GM21717 (cell line): ENCODE data around the gene CNTNAP5.
A peak's percentile ranks its signal among the peaks of the same experiment; 100 is the strongest.

Experiments used
- ATAC-seq: cut with Tn5 transposase; IDR thresholded peaks from one replicate; pipeline ENCODE4 v1.9.1; 2021; ENCODE audit warnings: mild to moderate bottlenecking, moderate library complexity; ENCODE audit not compliant: unreplicated experiment

Gene CNTNAP5

DNA sequence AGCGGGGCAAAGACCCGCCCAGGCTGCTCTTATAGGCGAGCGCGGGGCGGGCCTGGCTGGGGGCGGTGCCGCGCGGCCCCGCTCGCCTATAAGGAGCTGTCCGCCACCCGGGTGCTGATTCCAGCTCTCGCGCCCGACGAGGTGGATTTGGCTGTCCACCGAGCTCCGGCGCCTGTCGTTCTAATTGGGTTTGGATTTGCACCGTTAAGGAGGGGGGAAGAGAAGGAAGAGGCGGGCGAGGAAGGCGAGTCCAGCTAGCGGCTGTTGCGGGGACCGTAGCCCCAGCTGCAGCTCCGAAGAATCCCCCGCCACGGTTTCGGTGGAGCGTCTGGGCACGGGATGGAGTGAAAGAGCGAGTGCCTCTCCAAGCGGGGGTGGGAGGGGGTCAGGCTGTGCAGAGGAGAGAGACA lies at the start of gene CNTNAP5:
Gene CNTNAP5, plus strand, starts transcription at position 117 of the 410 bp plus-strand sequence. CDS start 364 bp downstream, outside the sequence.
- no peak for ATAC-seq

DNA sequence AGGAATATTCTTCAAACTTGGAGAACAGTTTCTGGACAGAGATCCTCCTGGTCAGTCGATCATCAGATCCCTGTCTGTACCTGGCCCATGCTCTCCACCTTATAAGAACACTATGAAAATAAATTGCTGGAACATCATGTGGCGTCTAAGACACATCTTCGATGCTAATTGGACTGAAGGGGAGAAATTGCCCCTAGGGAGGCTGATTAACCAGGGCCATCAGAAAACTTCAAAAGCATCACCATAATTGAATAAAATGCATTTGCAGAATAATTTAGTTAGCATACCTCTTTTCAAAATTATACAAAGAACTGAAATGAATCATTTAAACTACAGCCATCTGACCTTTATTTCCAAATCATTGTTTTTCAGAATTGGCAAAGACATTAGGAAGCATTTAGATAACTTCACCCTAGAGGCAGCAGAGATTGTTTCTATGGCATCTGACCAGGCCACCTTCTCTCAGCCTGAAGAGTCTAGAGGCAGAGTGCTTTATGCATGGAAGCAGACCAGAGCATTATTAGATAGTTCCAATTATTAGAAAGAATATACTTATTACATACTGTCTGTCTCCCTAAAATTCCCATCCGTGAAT lies 48.9 kb upstream of the CNTNAP5 start:
- no peak for ATAC-seq

DNA sequence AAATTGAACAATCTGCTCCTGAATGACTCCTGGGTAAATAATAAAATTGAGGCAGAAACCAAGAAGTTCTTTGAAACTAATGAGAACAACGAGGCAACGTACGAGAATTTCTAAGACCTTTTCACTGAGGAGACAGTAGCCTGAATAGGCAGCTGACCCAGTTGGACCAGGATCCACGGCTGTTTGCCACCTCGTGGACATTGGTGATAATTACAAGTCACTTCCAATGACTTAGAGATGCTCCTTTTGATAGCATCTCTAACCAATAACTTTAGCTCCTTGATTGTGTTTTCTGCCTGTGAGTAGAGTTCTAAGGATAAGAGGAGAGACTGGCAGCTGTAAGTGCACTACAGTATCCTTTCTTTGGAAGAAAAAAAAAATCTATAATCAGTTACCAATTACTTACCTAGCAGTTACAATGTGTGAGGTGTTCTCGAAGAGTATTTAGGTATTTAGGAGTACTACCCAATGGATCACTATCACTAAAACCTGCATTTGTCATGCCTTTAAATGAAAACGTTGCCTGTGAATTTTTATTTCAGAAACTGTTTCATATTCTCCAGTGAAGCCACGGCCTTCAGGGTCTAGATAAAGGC lies 31.3 kb upstream of the CNTNAP5 start:
- no peak for ATAC-seq

DNA sequence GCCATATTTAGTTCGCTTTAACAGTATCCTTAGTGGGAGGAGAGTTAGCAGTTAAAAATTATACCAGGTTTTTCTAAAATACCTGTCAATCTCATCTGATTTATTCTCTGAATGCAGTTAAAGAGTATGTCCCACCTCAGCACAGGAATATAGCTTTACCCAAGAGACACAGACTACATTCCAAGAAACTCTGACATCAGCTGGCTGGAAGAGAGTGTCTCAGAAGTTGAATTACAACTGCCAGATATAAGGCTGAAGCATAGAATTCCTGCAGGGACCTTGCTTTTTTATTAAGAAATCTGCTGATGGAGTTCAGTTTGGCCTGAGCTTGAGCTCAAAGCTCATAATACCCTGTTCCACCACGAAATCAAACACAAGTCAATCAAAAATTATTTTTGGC lies 25.4 kb upstream of the CNTNAP5 start:
- ATAC-seq, result no peak

DNA sequence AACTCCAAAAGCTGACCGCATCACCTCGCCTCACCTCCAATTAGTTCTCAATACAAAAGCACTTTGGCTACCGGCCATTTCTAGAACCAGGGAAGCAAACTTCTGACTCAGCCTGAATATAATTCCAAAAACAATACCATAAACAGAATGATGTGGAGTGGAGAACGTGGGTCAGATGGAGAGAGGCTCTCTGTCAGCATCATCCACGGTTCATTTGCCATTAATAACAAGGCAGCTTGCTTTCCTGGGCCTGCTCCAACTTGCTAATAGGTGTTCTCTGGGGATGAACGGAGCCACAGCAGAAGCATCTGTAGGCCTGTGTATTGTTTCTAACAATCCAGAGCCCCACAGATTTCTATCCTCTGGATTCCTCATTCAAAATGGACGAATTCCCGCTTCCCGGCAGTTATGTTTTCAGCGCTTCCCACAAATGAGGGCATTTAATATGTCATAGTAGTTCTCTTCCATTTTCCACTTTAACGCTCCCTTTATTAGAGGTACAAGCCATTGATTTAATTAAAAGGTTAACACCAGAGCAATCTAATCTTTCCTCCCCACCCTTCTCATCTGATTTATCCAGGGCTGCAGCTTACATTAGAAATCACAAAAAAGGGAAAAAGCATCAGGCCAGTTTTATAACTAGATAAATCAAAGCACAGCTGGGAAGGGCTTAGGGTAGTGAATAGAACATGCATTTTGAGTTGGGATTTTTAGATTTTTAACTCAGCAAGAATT lies 23.2 kb upstream of the CNTNAP5 start:
- ATAC-seq, result no peak

DNA sequence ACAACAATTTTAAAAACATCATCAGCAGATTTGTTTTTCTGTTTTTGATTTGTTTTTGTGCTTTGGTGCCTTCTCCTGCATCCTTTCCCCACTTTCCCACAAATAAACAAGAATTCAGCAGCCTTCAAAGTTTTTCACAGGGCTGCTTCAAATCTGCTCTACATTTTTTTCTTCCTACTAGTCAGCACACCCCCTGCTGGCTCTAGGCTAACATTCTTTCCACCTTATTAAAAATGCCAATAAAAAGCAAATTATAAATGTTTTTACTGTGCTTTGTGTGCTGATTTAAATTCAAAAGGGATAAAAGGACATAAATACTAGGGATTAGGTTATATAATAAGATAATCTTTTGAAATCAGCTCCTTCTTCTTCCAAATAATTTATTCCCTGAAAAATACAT lies 6.2 kb upstream of the CNTNAP5 start:
- no peak for ATAC-seq

DNA sequence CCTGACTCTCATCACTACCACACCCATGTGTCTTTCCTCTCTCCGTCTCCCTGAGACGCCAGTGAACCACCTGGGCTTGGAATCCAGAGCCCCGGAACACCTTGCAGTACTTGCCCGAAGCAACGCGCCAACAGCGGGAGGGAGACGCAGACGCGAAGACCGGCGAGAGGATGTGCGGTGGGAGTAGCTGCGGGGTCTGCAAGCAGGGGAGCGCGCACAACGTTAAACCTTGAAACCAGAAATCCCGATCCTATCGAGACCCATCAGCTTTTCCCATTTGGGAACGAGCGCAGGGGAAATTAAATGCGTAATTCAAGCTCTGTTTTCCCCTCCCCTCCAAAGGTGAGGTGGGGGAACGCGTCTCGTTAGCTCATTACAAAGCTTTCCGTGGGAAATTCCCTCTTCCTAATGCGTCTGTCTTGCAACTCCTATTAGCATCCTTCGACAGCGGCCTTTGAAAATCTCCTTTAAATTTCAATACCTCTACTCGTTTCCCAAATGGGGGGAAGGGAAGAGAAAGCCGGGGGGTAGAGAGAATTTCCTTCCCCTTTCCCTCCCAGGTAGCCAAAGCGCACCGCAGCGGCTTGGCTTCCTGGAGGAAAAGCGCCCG lies 421 bp upstream of the CNTNAP5 start:
- no peak for ATAC-seq

DNA sequence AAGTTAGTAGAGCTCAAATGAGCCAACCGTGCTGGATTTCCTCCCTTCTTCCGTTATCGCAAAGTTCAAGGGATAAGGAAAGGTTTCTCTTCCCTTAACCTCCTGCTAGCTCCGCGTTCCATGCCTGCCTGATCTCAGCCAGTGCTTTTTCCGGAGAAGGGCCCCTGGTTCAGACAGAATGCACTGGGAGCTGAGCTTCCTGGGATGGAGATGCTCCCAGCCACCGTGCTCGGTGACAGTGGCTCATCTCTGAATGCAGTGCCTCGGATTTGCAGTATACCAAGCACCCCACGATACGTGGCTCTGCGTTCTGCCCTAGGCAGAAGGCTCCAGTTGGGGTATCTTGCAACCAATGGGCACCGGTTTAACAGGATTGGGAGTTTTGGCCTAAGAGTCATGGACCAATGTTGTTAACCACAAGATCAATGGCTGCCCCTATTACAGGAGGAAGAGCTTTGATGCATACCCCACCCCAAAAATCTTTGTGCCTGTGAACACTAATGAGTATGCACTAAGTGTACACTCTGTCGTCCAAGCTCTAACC lies 876 bp downstream of the CNTNAP5 start:
- no peak for ATAC-seq

DNA sequence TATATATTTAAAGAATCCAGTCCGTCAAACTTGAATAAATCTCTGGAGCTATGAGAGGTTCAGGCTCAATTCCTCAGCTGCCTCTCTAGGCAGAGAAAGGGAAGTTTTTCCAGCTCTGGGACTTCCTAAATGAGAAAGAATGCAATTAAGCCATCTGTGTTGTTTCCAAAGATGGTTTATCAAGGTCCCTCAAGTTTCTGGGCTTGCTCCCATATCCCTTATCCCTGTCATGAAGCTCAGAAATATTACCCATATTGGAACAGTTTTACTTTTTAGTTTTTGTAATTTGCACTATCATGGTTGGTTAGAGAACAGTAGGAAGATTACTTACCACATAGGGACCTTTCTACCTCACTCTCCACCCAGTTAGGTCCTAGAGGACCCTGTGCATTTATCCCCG lies 1.4 kb downstream of the CNTNAP5 start:
- ATAC-seq, result no peak

DNA sequence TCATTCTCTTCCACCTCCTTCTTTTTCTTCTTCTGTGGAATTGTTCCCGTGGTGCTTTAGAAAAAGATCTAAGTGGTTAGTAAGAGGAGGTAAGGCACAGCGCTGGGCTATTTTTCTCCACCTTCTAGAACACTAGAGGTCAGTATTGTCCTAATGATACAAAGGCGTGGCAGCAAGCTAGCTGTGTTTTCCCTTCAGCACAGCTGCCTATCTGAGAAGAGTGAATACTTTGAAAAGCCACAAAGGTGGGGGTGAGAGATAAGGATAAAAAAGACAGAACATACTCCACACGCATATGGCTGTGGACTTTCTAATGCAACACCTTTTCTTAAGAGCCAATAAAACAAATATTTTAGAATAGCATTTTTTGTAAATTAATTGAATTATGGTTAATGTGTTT lies 2.1 kb downstream of the CNTNAP5 start:
- peak; percentile 79 for ATAC-seq

DNA sequence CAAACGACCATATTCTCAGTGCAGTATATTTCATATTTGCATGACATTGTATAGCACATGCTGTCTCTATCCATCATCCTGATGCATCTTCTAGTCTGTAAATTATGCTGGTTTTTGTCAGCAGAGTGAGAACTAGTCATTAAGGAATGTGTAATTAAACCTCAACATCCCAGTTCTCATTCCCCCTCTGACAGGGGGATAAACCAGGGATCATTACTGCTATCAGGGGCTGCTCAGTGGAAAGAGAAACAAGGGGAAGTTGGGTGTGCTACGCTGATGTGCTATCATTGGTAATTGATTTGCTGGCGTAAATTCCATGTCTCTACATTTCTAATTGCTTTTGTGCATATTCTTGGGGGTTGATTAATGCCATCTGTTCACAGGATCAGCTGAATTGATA lies 7.7 kb downstream of the CNTNAP5 start:
- no peak for ATAC-seq

DNA sequence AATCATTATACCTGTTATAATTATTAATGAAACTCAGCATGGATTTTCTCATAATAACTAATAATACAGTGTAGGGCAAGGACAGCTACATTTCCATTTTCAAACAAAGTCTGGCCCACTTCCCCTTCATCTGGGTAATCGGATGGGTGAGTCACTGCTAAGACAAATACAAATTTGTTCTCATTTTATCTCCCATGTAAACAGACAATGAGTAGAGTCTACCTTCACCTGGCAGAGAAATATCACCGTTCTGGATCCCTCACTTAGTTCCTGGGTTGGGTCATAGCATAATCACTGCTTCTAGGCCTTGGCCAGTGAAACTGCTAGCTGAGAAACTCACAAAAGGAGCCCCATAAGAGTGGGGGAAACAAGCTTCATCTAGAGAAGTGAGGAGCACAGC lies 9.2 kb downstream of the CNTNAP5 start:
- ATAC-seq, result no peak

DNA sequence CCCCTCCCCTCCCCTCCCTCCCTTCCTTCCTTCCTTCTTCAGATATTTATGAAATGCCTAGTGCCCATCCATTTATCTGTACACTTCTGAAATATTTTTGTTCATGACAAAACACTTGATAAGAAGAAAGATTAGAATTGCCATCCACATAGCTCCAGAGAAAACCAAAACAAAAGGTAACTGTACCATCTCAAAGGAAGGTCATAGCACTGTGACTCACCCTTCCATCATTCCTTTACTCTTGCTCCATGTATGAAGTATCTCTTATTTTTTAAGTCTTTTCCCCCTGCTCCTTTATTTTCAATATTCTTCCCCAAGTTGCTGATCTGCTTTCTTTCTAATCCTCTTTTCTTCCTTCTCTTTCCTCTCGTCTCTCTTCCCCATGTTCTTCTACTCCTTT lies 9.9 kb downstream of the CNTNAP5 start:
- no peak for ATAC-seq

DNA sequence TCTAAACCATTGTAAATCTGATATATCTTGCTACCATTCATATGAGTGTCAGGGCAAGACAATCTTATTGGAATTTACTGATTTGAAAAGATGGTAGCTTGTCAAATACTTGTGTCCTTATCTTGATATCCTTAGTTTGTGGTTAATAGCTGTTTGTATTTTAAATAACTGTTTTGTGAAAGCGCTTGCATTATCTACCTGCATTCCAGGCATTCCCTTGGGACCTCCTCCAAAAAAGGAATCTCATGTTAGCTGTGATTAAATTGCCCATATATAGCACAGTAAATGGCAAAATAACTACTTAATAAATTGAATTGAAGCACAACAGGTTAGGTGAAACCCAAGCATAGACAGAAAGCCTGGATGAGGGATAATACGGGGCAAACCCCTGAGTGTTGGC lies 13.9 kb downstream of the CNTNAP5 start:
- no peak for ATAC-seq

DNA sequence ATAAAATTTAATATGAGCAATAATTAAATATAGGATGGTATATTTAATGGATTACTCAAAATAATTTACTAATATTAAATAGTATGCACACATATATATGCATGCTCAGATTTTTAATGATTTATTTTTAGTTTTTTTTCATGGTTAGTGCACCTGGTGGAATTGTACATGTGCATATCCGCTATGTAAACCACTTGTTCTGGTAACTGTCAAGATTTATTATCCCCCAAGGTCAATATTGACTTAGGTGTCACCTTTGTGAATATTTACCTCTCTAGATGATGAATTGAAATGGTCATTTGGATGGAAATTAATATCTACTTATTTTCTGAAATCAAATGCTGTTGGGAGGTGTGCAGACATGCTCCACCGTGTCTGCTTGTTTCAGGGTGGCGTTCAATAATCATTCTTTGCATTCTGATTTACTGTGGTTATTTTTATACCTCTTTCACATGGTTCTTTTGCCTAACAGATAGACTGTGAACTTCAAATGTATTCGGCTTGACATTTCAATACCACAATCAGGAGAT lies 14.7 kb downstream of the CNTNAP5 start:
- no peak for ATAC-seq

DNA sequence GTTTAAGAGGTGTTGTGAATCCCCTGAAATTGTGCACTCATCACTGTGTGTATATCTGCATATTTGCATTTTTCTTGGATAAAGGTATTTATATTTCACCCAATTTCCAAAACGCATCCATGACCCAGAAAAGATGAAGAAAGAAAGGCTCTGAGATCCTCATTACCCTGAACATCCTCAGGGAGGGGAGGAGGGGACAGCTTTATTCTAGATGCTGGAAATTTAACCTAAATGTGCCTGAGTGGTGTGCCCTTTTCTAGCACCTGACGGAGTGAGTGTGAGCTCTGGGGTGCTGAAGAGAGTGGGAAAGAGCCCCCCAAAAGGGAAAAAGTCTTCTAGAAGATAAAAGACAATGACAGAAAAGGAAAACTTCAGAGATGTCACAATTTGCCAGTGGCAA lies 20.8 kb downstream of the CNTNAP5 start:
- ATAC-seq, result no peak

DNA sequence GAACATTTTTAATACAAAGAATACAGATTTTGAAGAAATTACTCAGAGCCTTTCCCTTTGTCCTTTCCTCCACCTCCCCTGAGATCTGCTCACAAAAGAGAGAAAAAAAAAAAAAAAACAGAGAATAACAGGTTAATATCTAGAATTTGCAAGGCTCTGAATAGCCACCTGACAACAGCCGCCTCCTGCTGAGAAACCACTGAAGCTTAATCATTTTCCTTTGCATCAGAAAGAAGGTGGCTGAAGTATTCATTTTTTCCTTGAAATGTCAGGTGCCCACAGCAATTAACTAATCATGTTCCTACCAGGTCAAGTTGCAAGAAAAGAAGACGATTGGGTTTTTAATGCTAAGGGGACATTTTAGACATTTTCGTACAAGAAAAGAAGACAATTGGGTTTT lies 21.2 kb downstream of the CNTNAP5 start:
- ATAC-seq, result no peak

DNA sequence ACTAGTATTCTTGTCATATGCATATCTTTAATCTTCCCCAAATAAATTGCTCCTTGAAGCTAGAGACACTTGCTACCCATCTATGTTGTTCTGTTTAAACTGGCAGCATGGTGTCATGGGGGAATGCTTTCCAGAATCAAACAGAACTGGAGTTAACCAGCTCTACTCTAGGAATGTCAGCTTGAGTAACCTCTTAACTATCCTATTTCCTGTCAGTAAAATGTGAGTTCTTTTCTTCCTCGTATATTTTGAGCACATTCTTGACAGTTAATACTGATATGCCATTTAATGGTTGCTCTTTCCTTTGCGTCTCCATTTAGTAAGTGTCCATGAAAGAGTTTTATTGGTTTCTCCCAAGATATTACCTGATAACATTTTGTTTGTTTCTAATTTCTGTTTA lies 23.0 kb downstream of the CNTNAP5 start:
- ATAC-seq, result no peak

DNA sequence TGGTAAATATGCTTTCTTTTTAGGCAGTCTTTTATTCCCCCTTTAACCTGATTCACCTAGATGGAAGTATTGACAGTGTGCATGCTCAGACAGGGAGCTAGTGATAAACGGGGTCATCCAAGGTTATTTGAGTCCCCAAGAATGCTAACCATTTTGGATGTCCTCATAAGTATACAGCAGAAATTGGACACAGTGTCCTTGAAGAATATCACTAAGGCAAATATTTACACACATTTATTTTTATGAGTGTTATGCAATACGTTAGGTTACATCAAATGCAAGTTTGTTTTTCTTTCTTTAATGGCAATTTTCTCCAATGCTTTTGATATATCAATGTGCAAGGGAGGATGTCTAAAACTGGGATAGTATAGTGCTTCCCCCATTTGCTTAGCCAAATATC lies 23.6 kb downstream of the CNTNAP5 start:
- no peak for ATAC-seq

DNA sequence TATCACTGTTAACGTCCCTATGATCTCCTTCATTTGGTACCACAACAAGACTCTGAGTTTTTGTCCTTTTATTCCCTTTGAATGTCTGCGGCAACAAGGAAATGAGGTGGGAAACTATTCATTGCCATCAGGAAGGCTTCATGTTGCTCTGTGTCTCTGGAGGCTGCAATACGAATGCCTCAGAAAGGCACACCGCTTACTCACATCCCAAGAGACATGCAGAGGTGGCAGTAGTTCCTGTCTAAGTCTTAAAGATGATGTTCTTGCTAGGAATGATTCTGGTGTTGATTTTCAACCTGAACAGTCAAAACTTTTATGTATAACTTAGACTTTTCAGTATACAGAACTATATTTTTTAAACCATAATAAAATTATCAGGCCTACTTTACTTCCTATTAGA lies 24.0 kb downstream of the CNTNAP5 start:
- ATAC-seq, result no peak

DNA sequence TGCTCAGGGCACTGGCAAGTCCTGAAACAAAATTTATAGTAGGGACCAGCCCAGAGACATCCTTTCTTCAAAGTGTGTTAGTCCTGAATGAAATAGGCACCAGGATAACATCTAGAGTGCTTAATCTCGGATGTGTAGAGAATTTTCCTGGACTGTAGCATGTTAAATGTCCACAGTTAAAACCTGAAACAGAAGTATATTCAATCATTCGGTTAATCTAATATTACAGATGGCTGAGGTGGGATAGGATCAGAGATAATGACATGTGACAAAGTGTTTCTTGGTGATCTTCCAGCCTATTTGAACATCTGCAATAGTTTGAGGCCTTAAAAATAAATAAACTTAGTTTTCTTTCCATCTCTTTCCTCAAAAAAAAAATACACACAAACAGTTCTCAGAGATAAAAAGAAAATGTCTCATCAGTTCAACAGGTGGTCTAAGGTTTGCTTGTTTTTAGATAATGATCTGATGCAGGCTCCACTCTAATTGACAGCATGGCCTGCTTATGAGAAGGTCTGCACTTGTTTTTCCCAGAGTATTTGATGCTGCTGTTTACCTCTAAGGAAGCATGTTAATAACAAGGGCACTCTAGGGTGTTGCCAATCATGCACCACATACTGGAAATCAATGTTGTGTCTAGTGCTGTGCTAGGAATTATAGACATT lies 25.9 kb downstream of the CNTNAP5 start:
- ATAC-seq, result no peak
